AG04449 (cell line): Measurements from ENCODE around the gene NDUFB8.

Source experiments
- CTCF ChIA-PET: fragments of 350-600 bp; formaldehyde crosslinking; extraction: SDS; loops from one replicate; lab custom pipeline; 2021; ENCODE audit warnings: antibody characterized with exemption; lab: Yijun Ruan, JAX
- POLR2A ChIA-PET: fragments of 400-600, 350-600 bp; formaldehyde crosslinking; extraction: SDS; loops from one replicate; lab custom pipeline; 2020; ENCODE audit warnings: antibody characterized with exemption, inconsistent platforms; lab: Yijun Ruan, JAX
- DNase-seq: peaks from one replicate; pipeline ENCODE4 v3.0.0-alpha.2; 2010; ENCODE audit warnings: low read depth, low spot score
- H3K4me3 ChIP-seq: 2 replicates; pipeline ENCODE4 v1.5.1; 2011; ENCODE audit warnings: low read depth, mild to moderate bottlenecking, control low read depth, low read length
- CTCF ChIP-seq: IDR thresholded peaks from one replicate; pipeline ENCODE4 v1.5.1; 2011; ENCODE audit warnings: mild to moderate bottlenecking, moderate library complexity, low read length, control low read depth, inconsistent platforms; ENCODE audit not compliant: insufficient read depth; ENCODE audit errors: missing control alignments

NDUFB8 gene

GRCh38 chr10:100569687-100570481 lies 40.2 kb upstream of the NDUFB8 start:
- DNase-seq = no peak
- ChIA-PET POLR2A (interaction anchor here (1.1 kb wide), 1 partner anchor 9 kb away, joined by 3 read pairs; no protein-coding TSS in a partner anchor), CTCF (interaction anchor here (0.7 to 1.2 kb wide), 2 partner anchors 10 to 173 kb away, joined by 3 read pairs; no protein-coding TSS in a partner anchor)

GRCh38 chr10:100568912-100569311 lies 39.2 kb upstream of the NDUFB8 start:
- H3K4me3 ChIP-seq = no peak overlapping the region
- CTCF ChIA-PET = interaction anchor here (1.2 to 1.6 kb wide), 2 partner anchors 9 to 309 kb away, joined by 3 to 12 read pairs; no protein-coding TSS in a partner anchor
- no peak for TF ChIP-seq CTCF
- no peak for DNase-seq
- POLR2A ChIA-PET = no interaction called here

More at GRCh38 chr10:100569687-100570481, 40.2 kb upstream of the NDUFB8 start:
- no peak for TF ChIP-seq CTCF
- no peak overlapping the region for H3K4me3 ChIP-seq

DNA sequence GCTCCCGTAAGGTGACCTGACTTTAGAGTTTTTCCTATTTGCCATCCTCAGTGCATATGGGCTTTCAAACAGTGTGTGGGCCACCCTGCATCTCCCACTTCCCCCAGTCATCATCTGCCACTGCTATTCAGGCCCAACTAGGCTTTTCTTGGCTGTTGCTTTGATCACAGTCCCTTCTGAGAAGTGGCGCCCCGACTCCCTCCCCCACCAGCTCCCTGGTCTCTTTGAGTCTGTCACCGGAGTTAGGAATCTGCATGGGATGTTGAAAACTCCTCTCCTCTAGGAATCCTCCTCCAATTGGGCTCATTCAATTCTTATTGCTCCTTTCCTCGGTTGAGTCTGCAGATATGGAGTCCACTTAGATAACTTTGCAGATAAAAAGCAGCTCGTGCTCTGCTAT lies 38.2 kb upstream of the NDUFB8 start:
- POLR2A ChIA-PET = no interaction called here
- no peak for DNase-seq
- H3K4me3 ChIP-seq = no peak overlapping the region
- TF ChIP-seq CTCF = no peak
- CTCF ChIA-PET = interaction anchor here (1.0 to 1.6 kb wide), 3 partner anchors 32 to 311 kb away, joined by 3 to 12 read pairs (median 3); partner anchors contain the start of gene HIF1AN

GRCh38 chr10:100567249-100567648 lies 37.6 kb upstream of the NDUFB8 start:
- no peak for DNase-seq
- POLR2A ChIA-PET = no interaction called here
- CTCF ChIA-PET = no interaction called here
- no peak for TF ChIP-seq CTCF
- H3K4me3 ChIP-seq = no peak overlapping the region

DNA sequence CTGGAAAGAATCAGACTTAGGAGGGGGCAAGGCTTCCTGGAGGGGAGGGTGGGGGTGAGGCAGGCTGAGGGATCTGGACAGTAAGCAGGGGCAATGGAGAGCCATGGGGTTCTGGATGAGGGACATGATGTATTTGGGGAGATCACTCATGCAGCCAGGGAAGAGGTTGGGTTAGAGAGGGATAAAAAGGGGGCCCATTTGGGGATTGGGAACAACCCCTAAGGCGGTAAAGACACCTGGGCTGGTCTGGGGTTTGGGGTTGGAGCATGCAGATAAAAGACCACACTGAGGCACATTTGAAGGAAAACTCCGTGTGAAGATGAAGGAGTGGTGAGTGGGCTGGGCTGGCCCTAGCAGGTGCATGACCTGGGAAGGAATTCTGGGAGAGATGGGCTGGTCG lies 36.9 kb upstream of the NDUFB8 start:
- no peak for DNase-seq
- TF ChIP-seq CTCF = no peak
- CTCF ChIA-PET = interaction anchor here (14.2 kb wide), 1 partner anchor 311 kb away, joined by 235 read pairs; no protein-coding TSS in a partner anchor

DNA sequence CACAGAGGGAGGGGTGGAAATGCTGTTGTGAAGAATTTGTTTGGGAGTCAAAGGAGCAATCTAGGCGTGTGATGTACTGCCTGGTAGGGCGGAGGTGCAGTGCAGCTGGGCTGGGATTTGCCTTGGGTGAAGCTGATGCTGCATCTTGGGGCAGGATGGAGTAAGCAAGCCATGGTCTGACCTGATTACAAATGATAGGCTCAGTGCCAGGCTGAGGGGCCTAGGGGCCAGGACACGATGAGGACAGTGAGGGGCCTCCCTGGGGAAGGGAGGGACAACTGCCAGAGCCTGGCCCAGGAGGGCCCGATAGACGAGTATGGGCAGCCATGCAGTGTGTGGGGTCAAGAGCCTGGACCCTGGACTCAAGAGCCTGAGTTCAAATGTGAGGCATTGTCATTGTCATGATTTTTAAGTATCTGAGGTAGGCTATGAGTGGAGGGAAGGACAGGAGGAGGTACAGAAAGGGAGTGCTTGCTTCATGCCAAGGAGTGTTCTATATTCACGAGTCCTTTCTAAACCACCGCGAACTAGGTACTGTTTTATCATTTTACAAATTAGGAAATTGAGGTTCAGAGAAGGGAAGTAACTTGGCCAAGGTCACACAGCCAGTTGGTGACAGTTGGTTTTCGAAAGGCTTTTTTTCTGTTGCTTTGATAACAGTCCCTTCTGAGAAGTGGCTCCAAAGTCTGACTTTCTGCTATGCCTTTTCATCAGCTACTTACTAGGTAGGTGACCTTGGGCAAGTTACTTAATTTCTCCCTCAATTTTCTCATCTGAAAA lies 35.7 kb upstream of the NDUFB8 start:
- ChIA-PET POLR2A (no interaction called here), CTCF (interaction anchor here (14.2 kb wide), 1 partner anchor 312 kb away, joined by 235 read pairs; no protein-coding TSS in a partner anchor)
- TF ChIP-seq CTCF = no peak
- H3K4me3 ChIP-seq = no peak overlapping the region
- DNase-seq = no peak

More for the DNA sequence above, 36.9 kb upstream of the NDUFB8 start:
- POLR2A ChIA-PET = no interaction called here
- no peak overlapping the region for H3K4me3 ChIP-seq
